GM23338 (cell line): Measurements from ENCODE around the gene SRGAP1.

Source experiments
- CREB1 ChIP-seq: fragments of 250-450 bp; sonication (Bioruptor Pico); IDR thresholded peaks from 2 replicates; pipeline ENCODE4 v1.5.0; 2020; ENCODE audit warnings: low read depth, mild to moderate bottlenecking, moderate library complexity
- CTCF ChIP-seq, 2 experiments: fragments of 200-600 bp in 1 of 2; sonication (generic) in 1 of 2; conservative IDR thresholded peaks; 2 replicates each; pipeline versions ENCODE4 v1.5.1 to v1.6.1; 2016 to 2017; ENCODE audit warnings: antibody characterized with exemption in 2 of 2, low read depth in 2 of 2, mild to moderate bottlenecking in 2 of 2, moderate library complexity in 1 of 2
- ETS1 ChIP-seq: IDR thresholded peaks from 2 replicates; pipeline ENCODE4 v1.6.1; 2016; ENCODE audit warnings: antibody characterized with exemption
- EZH2 ChIP-seq: fragments of 200-600 bp; sonication (generic); IDR thresholded peaks from one replicate; pipeline ENCODE4 v1.8.0; 2017; ENCODE audit warnings: antibody characterized with exemption, mild to moderate bottlenecking, low read depth; ENCODE audit not compliant: unreplicated experiment
- EZH2phosphoT487 ChIP-seq: fragments of 200-600 bp; sonication (generic); IDR thresholded peaks from one replicate; pipeline ENCODE4 v1.8.1; 2018; ENCODE audit warnings: antibody characterized with exemption; ENCODE audit not compliant: unreplicated experiment
- JUNB ChIP-seq: IDR thresholded peaks from one replicate; pipeline ENCODE4 v1.6.1; 2016; ENCODE audit warnings: antibody characterized with exemption; ENCODE audit not compliant: unreplicated experiment
- NANOG ChIP-seq: IDR thresholded peaks from 2 replicates; pipeline ENCODE4 v1.6.1; 2016; ENCODE audit warnings: antibody characterized with exemption, borderline replicate concordance
- POLR2AphosphoS5 ChIP-seq: IDR thresholded peaks from 2 replicates; pipeline ENCODE4 v1.6.1; 2016; ENCODE audit warnings: antibody characterized with exemption, low read depth
- REST ChIP-seq: IDR thresholded peaks from one replicate; pipeline ENCODE4 v1.6.1; 2018; ENCODE audit warnings: antibody characterized with exemption; ENCODE audit not compliant: unreplicated experiment
- STAT1 ChIP-seq: IDR thresholded peaks from one replicate; pipeline ENCODE4 v1.6.1; 2016; ENCODE audit warnings: antibody characterized with exemption; ENCODE audit not compliant: unreplicated experiment
- ZNF462 ChIP-seq: fragments of 250-450 bp; sonication (Bioruptor Pico); IDR thresholded peaks from 2 replicates; pipeline ENCODE4 v1.5.0; 2020; ENCODE audit warnings: mild to moderate bottlenecking, moderate library complexity

GRCh38 chr12:64082866-64083268 is 238.4 kb downstream of the SRGAP1 start:
- TF ChIP-seq EZH2phosphoT487 (no peak), CTCF (conservative IDR thresholded peaks at IDR 0.05; ENCODE audit: low read depth in 2 of 2) (no peak), REST (no peak), POLR2AphosphoS5 (no peak), EZH2 (no peak), CREB1 (CRISPR knock-in tag) (no peak), ETS1 (no peak), ZNF462 (CRISPR knock-in tag) (no peak), JUNB (no peak), NANOG (no peak), STAT1 (no peak)
